Activated CD4-positive, alpha-beta T cell treated with anti-CD3 and anti-CD28 coated beads, Interleukin-2, Interleukin-6, amounts not matched to agents 100 ng/mL and 50 ng/mL, durations not matched to agents 16 hours and 8 hours (primary cell): ENCODE measurements around the gene RERE.
"Not testable (repeated sequence)": the region's sequence is repeated elsewhere in the genome, so short reads cannot be mapped to it uniquely, and the experiment has no call there.

Experiments
- DNase-seq: peaks from one replicate; pipeline ENCODE4 v3.0.0-alpha.2; 2020

Gene RERE

GRCh38 chr1:8747879-8748825 lies 69.3 kb downstream of the RERE start:
- no peak for DNase-seq

GRCh38 chr1:8746554-8746953 lies 70.9 kb downstream of the RERE start:
- no peak for DNase-seq

- DNase-seq, result no peak
Observed at GRCh38 chr1:8745749-8746390, 71.6 kb downstream of the RERE start.

- no peak for DNase-seq
Observed at GRCh38 chr1:8745346-8745745, 72.1 kb downstream of the RERE start.

GRCh38 chr1:8742022-8742924 lies 75.2 kb downstream of the RERE start:
- DNase-seq, result no peak

- no peak for DNase-seq
Observed at GRCh38 chr1:8740034-8740449, 77.4 kb downstream of the RERE start.

- DNase-seq, result peak; percentile 14
Observed at GRCh38 chr1:8739377-8739776, 78.1 kb downstream of the RERE start.

GRCh38 chr1:8736927-8737326 lies 80.5 kb downstream of the RERE start:
- no peak for DNase-seq

GRCh38 chr1:8733484-8733883 lies 84.0 kb downstream of the RERE start:
- no peak for DNase-seq

GRCh38 chr1:8731162-8731561 lies 86.3 kb downstream of the RERE start:
- no peak for DNase-seq

- no peak for DNase-seq
Observed at GRCh38 chr1:8728464-8728863, 89.0 kb downstream of the RERE start.

- no peak for DNase-seq
Observed at GRCh38 chr1:8727809-8728213, 89.6 kb downstream of the RERE start.

- not testable (repeated sequence) for DNase-seq
Observed at GRCh38 chr1:8727316-8727715, 90.1 kb downstream of the RERE start.

- DNase-seq, result not testable (repeated sequence)
Observed at GRCh38 chr1:8726801-8727186, 90.6 kb downstream of the RERE start.

- no peak for DNase-seq
Observed at GRCh38 chr1:8723010-8723409, 94.4 kb downstream of the RERE start.

GRCh38 chr1:8722366-8722765 lies 95.1 kb downstream of the RERE start:
- DNase-seq, result no peak

- no peak for DNase-seq
Observed at GRCh38 chr1:8721679-8722324, 95.6 kb downstream of the RERE start.

GRCh38 chr1:8720347-8720746 lies 97.1 kb downstream of the RERE start:
- DNase-seq, result no peak

- no peak for DNase-seq
Observed at GRCh38 chr1:8718850-8719361, 98.5 kb downstream of the RERE start.

- no peak for DNase-seq
Observed at GRCh38 chr1:8717148-8717547, 100.3 kb downstream of the RERE start.

GRCh38 chr1:8716238-8716637 lies 101.2 kb downstream of the RERE start:
- no peak for DNase-seq

- no peak for DNase-seq
Observed at GRCh38 chr1:8714173-8714572, 103.3 kb downstream of the RERE start.
